Esophagus muscularis mucosa (tissue), 4 donors: ENCODE results near the gene P2RX4. TPM values are rescaled to one million over a fixed set of nuclear protein-coding genes. Genes with fewer than 3 reads are reported as not detected.
"Not testable (repeated sequence)": the region's sequence is repeated elsewhere in the genome, so short reads cannot be mapped to it uniquely, and the experiment has no call there.

Experiments used
- DNase-seq: peaks from one replicate; pipeline ENCODE4 v3.0.0-alpha.2; 2017; ENCODE audit errors: extremely low spot score
- H3K27ac ChIP-seq, 4 donors: fragments of 200-600 bp; sonication (generic); replicated peaks in 1 of 4; 1 replicate in 3 of 4; 2 replicates in 1 of 4; pipeline ENCODE4 v1.5.1; 2016 to 2019; ENCODE audit warnings: mild to moderate bottlenecking in 1 of 4
- H3K27me3 ChIP-seq, 4 donors: fragments of 200-600 bp; sonication (generic); one replicate each; pipeline versions ENCODE4 v1.5.1 to v1.6.0; 2016 to 2019
- H3K36me3 ChIP-seq, 4 donors: fragments of 200-600 bp; sonication (generic); one replicate each; pipeline ENCODE4 v1.5.1; 2016 to 2019
- H3K4me1 ChIP-seq, 4 donors: fragments of 200-600 bp; sonication (generic); one replicate each; pipeline ENCODE4 v1.5.1; 2016 to 2019
- H3K4me3 ChIP-seq, 4 donors: fragments of 200-600 bp; sonication (generic); 1 replicate in 2 of 4; 2 replicates in 2 of 4; pipeline ENCODE4 v1.5.1; 2016 to 2019; ENCODE audit warnings: mild to moderate bottlenecking in 4 of 4, moderate library complexity in 1 of 4
- H3K9me3 ChIP-seq, 4 donors: fragments of 200-600 bp; sonication (generic); 1 replicate in 3 of 4; 2 replicates in 1 of 4; pipeline ENCODE4 v1.5.1; 2016 to 2019
- CTCF ChIP-seq, 3 experiments: fragments of 200-600 bp in 2 of 3; fragments of 450-650 bp in 1 of 3; sonication (generic) in 2 of 3; IDR thresholded peaks; one replicate each; pipeline ENCODE4 v1.5.1; 2017 to 2019; ENCODE audit warnings: antibody characterized with exemption in 3 of 3, mild to moderate bottlenecking in 2 of 3, moderate library complexity in 1 of 3
- EP300 ChIP-seq: sonication (generic); formaldehyde crosslinking; IDR thresholded peaks from one replicate; pipeline ENCODE4 v1.6.1; 2017; ENCODE audit warnings: antibody characterized with exemption
- POLR2A ChIP-seq: fragments of 450-650 bp; IDR thresholded peaks from one replicate; pipeline ENCODE4 v1.6.1; 2017; ENCODE audit warnings: antibody characterized with exemption, moderate library complexity, mild to moderate bottlenecking, low read depth
- POLR2AphosphoS5 ChIP-seq, 2 donors: sonication (generic); formaldehyde crosslinking; IDR thresholded peaks; one replicate each; pipeline ENCODE4 v1.6.1; 2017; ENCODE audit warnings: antibody characterized with exemption in 2 of 2
- WGBS: methylation state at CpG from one replicate; pipeline ENCODE4 v1.1.5; 2018; 5-methylcytosine and 5-hydroxymethylcytosine counted together
- intact Hi-C: fragments of 100-400 bp; cut with DNase I; formaldehyde crosslinking; loops from one replicate; pipeline ENCODE4 v1.15.1; 2023
- total RNA-seq, 4 donors: library from RNA; depleted of rRNA; stranded (reverse); fragments of >200 nt; gene quantifications; one replicate each; pipeline versions ENCODE4 v1.1.0 to v1.2.1, GENCODE V29; 2016

P2RX4 gene
- total RNA-seq, 4 donors from 2014 or later, result 26.8 to 41.9 (median 30.8) TPM

GRCh38 chr12:121222847-121223246, 12.9 kb downstream of the P2RX4 start:
- H3K4me1 ChIP-seq, result no peaks in the 10 kb centered on the region
- DNase-seq, result no peak
- no peaks in the 10 kb centered on the region for H3K9me3 ChIP-seq
- TF ChIP-seq POLR2AphosphoS5 (IDR thresholded peaks at IDR 0.05) (no peak), POLR2A (no peak), CTCF (IDR thresholded peaks at IDR 0.05) (no peak), EP300 (no peak)
- no peaks in the 10 kb centered on the region for H3K27me3 ChIP-seq
- peaks cover 14 to 75% (median 55%) of the 10 kb centered on the region in 4 donors for H3K36me3 ChIP-seq
- no peak overlapping the region for H3K4me3 ChIP-seq
- H3K27ac ChIP-seq, result no peak overlapping the region
- intact Hi-C loops, result no loop called here
- WGBS, result 91% methylated on average over 10 of the region's 10 CpGs

- H3K27me3 ChIP-seq, result no peaks in the 10 kb centered on the region
- intact Hi-C loops, result no loop called here
- no peak overlapping the region for H3K27ac ChIP-seq
- no peak overlapping the region for H3K4me3 ChIP-seq
- 78% methylated on average over 9 of the region's 19 CpGs for WGBS
- no peaks in the 10 kb centered on the region for H3K9me3 ChIP-seq
- TF ChIP-seq POLR2A (no peak), POLR2AphosphoS5 (IDR thresholded peaks at IDR 0.05) (no peak), CTCF (IDR thresholded peaks at IDR 0.05) (no peak), EP300 (no peak)
- DNase-seq, result no peak
- H3K36me3 ChIP-seq, result peaks cover 9 to 70% (median 50%) of the 10 kb centered on the region in 4 donors
- H3K4me1 ChIP-seq, result no peaks in the 10 kb centered on the region
These were observed 13.7 kb downstream of the P2RX4 start for GRCh38 chr12:121223292-121224285.

- DNase-seq, result no peak
- no peaks in the 10 kb centered on the region for H3K27me3 ChIP-seq
- H3K4me3 ChIP-seq, result no peak overlapping the region
- no peaks in the 10 kb centered on the region for H3K4me1 ChIP-seq
- intact Hi-C loops, result no loop called here
- no peak overlapping the region for H3K27ac ChIP-seq
- H3K9me3 ChIP-seq, result no peaks in the 10 kb centered on the region
- peaks cover 9 to 70% (median 49%) of the 10 kb centered on the region in 4 donors for H3K36me3 ChIP-seq
- no peak for TF ChIP-seq EP300
- no peak for TF ChIP-seq POLR2AphosphoS5 (IDR thresholded peaks at IDR 0.05)
- no peak for TF ChIP-seq CTCF (IDR thresholded peaks at IDR 0.05)
- no peak for TF ChIP-seq POLR2A
- 82% methylated on average over 8 of the region's 8 CpGs for WGBS
These were observed 14.7 kb downstream of the P2RX4 start for GRCh38 chr12:121224591-121224990.

DNA sequence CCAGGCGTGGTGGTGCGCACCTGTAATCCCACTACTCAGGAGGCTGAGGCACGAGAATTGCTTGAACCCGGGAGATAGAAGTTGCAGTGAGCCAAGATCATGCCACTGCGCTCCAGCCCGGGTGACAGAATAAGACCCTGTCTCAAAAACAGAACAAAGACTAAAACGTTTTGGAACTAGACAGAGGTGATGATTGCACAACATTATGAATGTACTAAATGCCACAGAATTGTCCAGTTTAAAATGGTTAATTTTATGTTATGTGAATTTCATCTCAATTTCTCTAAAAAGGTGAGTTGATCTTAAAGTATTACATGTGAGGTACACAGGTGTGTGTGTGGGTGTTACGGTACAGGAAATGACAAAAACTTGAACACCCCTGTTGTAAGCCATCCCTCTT, 16.5 kb downstream of the P2RX4 start:
- TF ChIP-seq EP300, result no peak
- no peak for TF ChIP-seq POLR2AphosphoS5 (IDR thresholded peaks at IDR 0.05)
- no peak for TF ChIP-seq POLR2A
- no peak for TF ChIP-seq CTCF (IDR thresholded peaks at IDR 0.05)
- DNase-seq, result no peak
- H3K4me1 ChIP-seq, result peaks cover 0 to 9% (median 5%) of the 10 kb centered on the region in 4 donors
- intact Hi-C loops, result no loop called here
- no peak overlapping the region for H3K27ac ChIP-seq
- 89% methylated on average over 8 of the region's 8 CpGs for WGBS
- H3K27me3 ChIP-seq, result no peaks in the 10 kb centered on the region
- no peaks in the 10 kb centered on the region for H3K9me3 ChIP-seq
- H3K36me3 ChIP-seq, result peaks cover 9 to 64% (median 46%) of the 10 kb centered on the region in 4 donors
- H3K4me3 ChIP-seq, result no peak overlapping the region

- H3K27ac ChIP-seq, intact Hi-C loops, H3K27me3 ChIP-seq, H3K4me3 ChIP-seq, H3K4me1 ChIP-seq, DNase-seq, H3K9me3 ChIP-seq: not testable (repeated sequence)
- H3K36me3 ChIP-seq, result peaks cover 9 to 62% (median 43%) of the 10 kb centered on the region in 4 donors
- WGBS, result 95% methylated on average over 8 of the region's 8 CpGs
These were observed 16.9 kb downstream of the P2RX4 start for GRCh38 chr12:121226871-121227270.
